MCF 10A (cell line): ENCODE results near the gene ENTHD1. TPM values are rescaled to one million over a fixed set of nuclear protein-coding genes. Genes with fewer than 3 reads are reported as not detected.

ENCODE experiments used
- BruUV-seq: library from RNA; stranded (reverse); fragments of 400-500 nt; replicated peaks from 2 replicates; lab custom pipeline; 2021; lab: Mats Ljungman, UMichigan
- CTCF ChIA-PET: fragments of 300-600 bp; sonication (Branson Sonifier 250); formaldehyde crosslinking; extraction: SDS; loops from one replicate; lab custom pipeline; 2021; ENCODE audit warnings: antibody characterized with exemption, inconsistent platforms; lab: Yijun Ruan, JAX
- POLR2A ChIA-PET: fragments of 300-600, 350-650 bp; sonication (Branson Sonifier 250); formaldehyde crosslinking; extraction: SDS; loops from one replicate; lab custom pipeline; 2020; ENCODE audit warnings: antibody characterized with exemption, inconsistent platforms; lab: Yijun Ruan, JAX
- DNase-seq: peaks from one replicate; pipeline ENCODE4 v3.0.0-alpha.2; 2018; ENCODE audit not compliant: unreplicated experiment
- H3K27ac Mint-ChIP-seq: one replicate; pipeline ENCODE4 v1.8.0; 2022; ENCODE audit warnings: mild to moderate bottlenecking, low read depth, mixed read lengths; ENCODE audit not compliant: unreplicated experiment
- H3K27me3 Mint-ChIP-seq: one replicate; pipeline ENCODE4 v1.8.0; 2022; ENCODE audit warnings: mixed read lengths; ENCODE audit not compliant: insufficient read depth, unreplicated experiment
- H3K36me3 Mint-ChIP-seq: one replicate; pipeline ENCODE4 v1.8.0; 2022; ENCODE audit warnings: mild to moderate bottlenecking, moderate library complexity, mixed read lengths; ENCODE audit not compliant: insufficient read depth, unreplicated experiment
- H3K4me1 Mint-ChIP-seq: one replicate; pipeline ENCODE4 v1.8.0; 2022; ENCODE audit warnings: mixed read lengths; ENCODE audit not compliant: insufficient read depth, unreplicated experiment
- H3K4me3 Mint-ChIP-seq: one replicate; pipeline ENCODE4 v1.8.0; 2022; ENCODE audit warnings: mild to moderate bottlenecking, moderate library complexity, mixed read lengths; ENCODE audit not compliant: unreplicated experiment
- H3K9me3 Mint-ChIP-seq: one replicate; pipeline ENCODE4 v1.8.0; 2022; ENCODE audit warnings: mixed read lengths; ENCODE audit not compliant: unreplicated experiment
- CTCF ChIP-seq: fragments of 200-600 bp; IDR thresholded peaks from one replicate; pipeline ENCODE4 v1.8.0; 2022; ENCODE audit warnings: antibody characterized with exemption, mild to moderate bottlenecking; ENCODE audit not compliant: unreplicated experiment
- intact Hi-C: fragments of 100-400 bp; cut with micrococcal nuclease; formaldehyde crosslinking; loops from 2 replicates; pipeline ENCODE4 v1.14.1; 2022
- total RNA-seq: library from RNA; stranded (reverse); gene quantifications from 2 replicates; pipeline ENCODE4 v1.2.3, GENCODE V29; 2022

ENTHD1 gene
- total RNA-seq, 1 experiment from 2014 or later: not detected

GRCh38 chr22:39693943-39694500 lies 199.5 kb downstream of the ENTHD1 start:
- no peak overlapping the region for H3K4me3 Mint-ChIP-seq
- no peaks in the 10 kb centered on the region for H3K9me3 Mint-ChIP-seq
- peaks cover 68% of the 10 kb centered on the region for H3K27me3 Mint-ChIP-seq

More at GRCh38 chr22:39693943-39694500, 199.5 kb downstream of the ENTHD1 start:
- DNase-seq: no peak
- no TSS peak for BruUV-seq
- POLR2A ChIA-PET: no interaction called here
- no peak for TF ChIP-seq CTCF
- Mint-ChIP-seq H3K36me3 (no peaks in the 10 kb centered on the region), H3K27ac (no peak overlapping the region), H3K4me1 (no peaks in the 10 kb centered on the region)
- CTCF ChIA-PET: no interaction called here
- intact Hi-C loops: no loop called here

Other genes starting within 250 kb of the ENTHD1 start
- gene GRAP2, start 7.3 kb upstream of the ENTHD1 start, total RNA-seq: 0.12 TPM in 1 of 2 replicates, not detected in the other
- gene TMA7B, start 66.6 kb upstream of the ENTHD1 start, total RNA-seq: not detected in 2 replicates
- gene FAM83F, start 101.2 kb upstream of the ENTHD1 start, total RNA-seq: 33.1 and 41.3 TPM in 2 replicates